ENCODE results near the gene TMEM108.

The TMEM108 gene

GRCh38 chr3:133354721-133355120, 316.5 kb downstream of the TMEM108 start:
- no peak for DNase-seq (ENCODE audit: low read depth in 2 of 2)

- no peak for DNase-seq (ENCODE audit: low read depth in 2 of 2)
Measured at GRCh38 chr3:133360476-133360875, 322.3 kb downstream of the TMEM108 start.

GRCh38 chr3:133361011-133361410, 322.8 kb downstream of the TMEM108 start:
- DNase-seq (ENCODE audit: low read depth in 2 of 2): no peak

GRCh38 chr3:133361435-133361834, 323.2 kb downstream of the TMEM108 start:
- DNase-seq (ENCODE audit: low read depth in 2 of 2): no peak

GRCh38 chr3:133362539-133362938, 324.3 kb downstream of the TMEM108 start:
- DNase-seq (ENCODE audit: low read depth in 2 of 2): no peak

- DNase-seq (ENCODE audit: low read depth in 2 of 2): no peak
Measured at GRCh38 chr3:133364704-133365103, 326.5 kb downstream of the TMEM108 start.

GRCh38 chr3:133366921-133367320, 328.7 kb downstream of the TMEM108 start:
- no peak for DNase-seq (ENCODE audit: low read depth in 2 of 2)

- DNase-seq (ENCODE audit: low read depth in 2 of 2): no peak
Measured at GRCh38 chr3:133367403-133367802, 329.2 kb downstream of the TMEM108 start.

- DNase-seq (ENCODE audit: low read depth in 2 of 2): no peak
Measured at GRCh38 chr3:133367956-133368355, 329.8 kb downstream of the TMEM108 start.

- DNase-seq (ENCODE audit: low read depth in 2 of 2): no peak
Measured at GRCh38 chr3:133368371-133369067, 330.3 kb downstream of the TMEM108 start.

GRCh38 chr3:133369068-133369440, 330.9 kb downstream of the TMEM108 start:
- DNase-seq (ENCODE audit: low read depth in 2 of 2): no peak

- no peak for DNase-seq (ENCODE audit: low read depth in 2 of 2)
Measured at GRCh38 chr3:133371181-133371580, 333.0 kb downstream of the TMEM108 start.

- DNase-seq (ENCODE audit: low read depth in 2 of 2): no peak
Measured at GRCh38 chr3:133371676-133372075, 333.5 kb downstream of the TMEM108 start.

GRCh38 chr3:133374708-133375402, 336.7 kb downstream of the TMEM108 start:
- DNase-seq (ENCODE audit: low read depth in 2 of 2): no peak

- no peak for DNase-seq (ENCODE audit: low read depth in 2 of 2)
Measured at GRCh38 chr3:133375403-133375745, 337.2 kb downstream of the TMEM108 start.

GRCh38 chr3:133376810-133377209, 338.6 kb downstream of the TMEM108 start:
- no peak for DNase-seq (ENCODE audit: low read depth in 2 of 2)

GRCh38 chr3:133377396-133377795, 339.2 kb downstream of the TMEM108 start:
- DNase-seq (ENCODE audit: low read depth in 2 of 2): peak in 1 of 2 experiments; percentile 19

- DNase-seq (ENCODE audit: low read depth in 2 of 2): no peak
Measured at GRCh38 chr3:133379926-133380325, 341.7 kb downstream of the TMEM108 start.

- DNase-seq (ENCODE audit: low read depth in 2 of 2): no peak
Measured at GRCh38 chr3:133380481-133381225, 342.5 kb downstream of the TMEM108 start.

- no peak for DNase-seq (ENCODE audit: low read depth in 2 of 2)
Measured at GRCh38 chr3:133381346-133382109, 343.3 kb downstream of the TMEM108 start.

- DNase-seq (ENCODE audit: low read depth in 2 of 2): no peak
Measured at GRCh38 chr3:133383175-133383574, 345.0 kb downstream of the TMEM108 start.

GRCh38 chr3:133383741-133384140, 345.6 kb downstream of the TMEM108 start:
- no peak for DNase-seq (ENCODE audit: low read depth in 2 of 2)

All from fibroblast of skin of left biceps (primary cell).